Activated CD8-positive, alpha-beta memory T cell treated with anti-CD3 and anti-CD28 coated beads for 4 hours (primary cell): ENCODE results near the gene RAB11FIP4.

Experiments used
- DNase-seq, 2 donors: peaks; one replicate each; pipeline ENCODE4 v3.0.0-alpha.2; 2020; ENCODE audit warnings: low read depth in 2 of 2

The RAB11FIP4 gene

DNA sequence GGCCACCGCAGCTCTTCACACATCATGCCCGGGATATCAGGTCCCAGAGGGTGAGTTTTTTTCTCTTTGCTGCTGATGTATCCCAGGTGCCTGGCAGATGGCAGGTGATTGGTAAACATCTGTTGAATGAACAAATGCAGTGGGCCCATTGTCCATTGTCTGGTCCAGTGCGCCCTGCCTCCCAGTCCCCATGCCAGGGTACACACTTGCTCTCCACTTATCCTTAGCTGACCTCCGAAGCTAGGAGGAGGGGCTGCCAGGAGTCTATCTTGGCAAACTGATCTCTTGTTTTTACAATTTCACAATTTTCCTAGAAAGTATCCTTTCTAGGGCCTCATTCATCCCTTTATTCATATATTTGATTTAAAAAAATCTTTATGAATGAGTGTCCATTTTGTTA is 196.0 kb downstream of the RAB11FIP4 start:
- no peak for DNase-seq
